T-helper 22 cell (primary cell): ENCODE results near the gene ADSS2.
"Not testable (repeated sequence)": the region's sequence is repeated elsewhere in the genome, so short reads cannot be mapped to it uniquely, and the experiment has no call there.

ENCODE experiments used
- DNase-seq: peaks from one replicate; pipeline ENCODE4 v3.0.0-alpha.2; 2020; ENCODE audit warnings: low read depth

The ADSS2 gene

GRCh38 chr1:244365809-244366208 lies 85.9 kb downstream of the ADSS2 start:
- no peak for DNase-seq

- not testable (repeated sequence) for DNase-seq
Measured at GRCh38 chr1:244365262-244365661, 86.4 kb downstream of the ADSS2 start.

GRCh38 chr1:244362476-244362875 lies 89.2 kb downstream of the ADSS2 start:
- no peak for DNase-seq

- DNase-seq, result no peak
Measured at GRCh38 chr1:244361764-244362473, 89.8 kb downstream of the ADSS2 start.
